ENCODE data around the gene NAA50.

The NAA50 gene

DNA sequence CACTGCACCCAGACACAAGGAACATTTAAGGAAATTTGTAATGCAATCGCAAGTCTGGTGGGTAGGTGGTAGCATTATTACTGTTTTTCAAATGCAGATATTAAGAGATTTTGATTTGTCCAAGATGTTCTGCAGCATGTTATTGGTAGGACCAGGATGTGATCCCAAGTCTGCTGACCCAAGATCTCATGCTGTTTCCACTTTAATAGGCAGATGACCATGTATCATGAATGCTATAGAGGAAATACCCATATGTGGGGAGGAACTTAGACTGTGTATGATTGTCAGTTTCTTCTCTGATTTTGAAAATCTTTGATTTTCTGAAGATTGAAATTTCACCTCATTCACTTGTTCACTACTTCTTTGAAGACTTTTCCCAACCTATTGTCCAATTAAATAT is 29.5 kb upstream of the NAA50 start:
- TF ChIP-seq, protein P1, sequence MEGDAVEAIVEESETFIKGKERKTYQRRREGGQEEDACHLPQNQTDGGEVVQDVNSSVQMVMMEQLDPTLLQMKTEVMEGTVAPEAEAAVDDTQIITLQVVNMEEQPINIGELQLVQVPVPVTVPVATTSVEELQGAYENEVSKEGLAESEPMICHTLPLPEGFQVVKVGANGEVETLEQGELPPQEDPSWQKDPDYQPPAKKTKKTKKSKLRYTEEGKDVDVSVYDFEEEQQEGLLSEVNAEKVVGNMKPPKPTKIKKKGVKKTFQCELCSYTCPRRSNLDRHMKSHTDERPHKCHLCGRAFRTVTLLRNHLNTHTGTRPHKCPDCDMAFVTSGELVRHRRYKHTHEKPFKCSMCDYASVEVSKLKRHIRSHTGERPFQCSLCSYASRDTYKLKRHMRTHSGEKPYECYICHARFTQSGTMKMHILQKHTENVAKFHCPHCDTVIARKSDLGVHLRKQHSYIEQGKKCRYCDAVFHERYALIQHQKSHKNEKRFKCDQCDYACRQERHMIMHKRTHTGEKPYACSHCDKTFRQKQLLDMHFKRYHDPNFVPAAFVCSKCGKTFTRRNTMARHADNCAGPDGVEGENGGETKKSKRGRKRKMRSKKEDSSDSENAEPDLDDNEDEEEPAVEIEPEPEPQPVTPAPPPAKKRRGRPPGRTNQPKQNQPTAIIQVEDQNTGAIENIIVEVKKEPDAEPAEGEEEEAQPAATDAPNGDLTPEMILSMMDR (IDR thresholded peaks at IDR 0.05; ENCODE audit: borderline replicate concordance, insufficient read depth, low read depth, low read length), result no peak
- H3K4me3 ChIP-seq (ENCODE audit: low read depth, low read length), result no peak overlapping the region

DNA sequence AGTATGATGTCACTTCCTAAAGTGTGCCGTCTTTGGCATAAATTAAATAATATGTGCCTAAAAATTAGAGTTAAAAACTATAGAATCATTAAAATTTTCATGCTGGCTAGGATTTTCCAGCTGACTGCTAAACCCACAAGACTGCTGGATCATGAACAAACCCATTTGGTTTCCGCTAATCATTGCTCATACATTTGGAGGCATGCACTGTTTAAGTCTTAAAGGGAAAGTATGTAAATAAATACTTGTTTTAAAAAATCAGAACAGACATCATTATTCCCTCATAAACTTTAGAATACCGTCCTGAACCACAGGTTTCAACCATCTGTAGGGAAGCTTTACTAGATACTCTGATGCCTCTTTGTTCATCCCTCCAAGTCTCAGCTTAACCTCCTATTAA is 27.3 kb upstream of the NAA50 start:
- TF ChIP-seq, protein P1 (IDR thresholded peaks at IDR 0.05; ENCODE audit: borderline replicate concordance, insufficient read depth, low read depth, low read length), result no peak
- H3K4me3 ChIP-seq (ENCODE audit: low read depth, low read length), result no peak overlapping the region

DNA sequence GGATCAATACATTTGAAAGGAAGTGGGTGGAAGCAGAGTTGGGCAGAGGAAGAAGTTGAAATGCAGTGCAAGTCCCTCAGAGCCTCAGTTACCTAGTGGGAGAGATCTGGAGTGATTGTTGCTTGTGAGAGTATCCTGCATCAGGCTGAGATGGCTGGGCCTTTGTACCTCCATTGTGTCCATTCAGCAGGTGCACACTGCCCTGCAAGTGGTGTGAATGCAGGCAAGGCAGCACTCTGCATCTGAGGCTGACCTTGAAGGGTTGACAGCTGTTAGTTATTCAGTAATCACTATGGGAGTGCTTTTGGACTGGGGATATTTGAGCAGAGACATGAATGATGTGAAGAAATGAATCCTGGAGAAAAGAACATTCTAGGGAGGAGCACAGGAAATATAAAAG is 25.9 kb upstream of the NAA50 start:
- TF ChIP-seq, protein P1 (IDR thresholded peaks at IDR 0.05; ENCODE audit: borderline replicate concordance, insufficient read depth, low read depth, low read length), result no peak
- H3K4me3 ChIP-seq (ENCODE audit: low read depth, low read length), result no peak overlapping the region

DNA sequence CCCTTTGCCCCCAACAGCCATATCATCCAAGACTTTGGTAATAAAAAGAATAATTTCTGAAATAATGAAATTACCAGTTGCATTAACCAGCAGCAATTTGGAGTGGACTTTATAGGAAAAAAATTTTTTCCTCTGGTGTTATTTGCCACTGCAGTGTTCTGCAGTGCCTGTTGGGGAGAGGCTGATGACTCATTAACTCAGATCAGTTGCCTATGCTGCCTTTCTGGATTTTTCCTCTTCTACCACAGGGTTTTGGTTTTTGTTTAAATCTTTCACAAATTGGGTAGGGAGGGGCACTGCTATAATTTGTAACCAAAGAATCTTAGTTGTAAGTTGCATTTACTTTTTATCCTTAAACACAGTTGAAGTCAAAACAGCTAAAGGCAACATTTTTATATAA is 23.5 kb upstream of the NAA50 start:
- TF ChIP-seq, protein P1 (IDR thresholded peaks at IDR 0.05; ENCODE audit: borderline replicate concordance, insufficient read depth, low read depth, low read length), result no peak
- no peak overlapping the region for H3K4me3 ChIP-seq (ENCODE audit: low read depth, low read length)

DNA sequence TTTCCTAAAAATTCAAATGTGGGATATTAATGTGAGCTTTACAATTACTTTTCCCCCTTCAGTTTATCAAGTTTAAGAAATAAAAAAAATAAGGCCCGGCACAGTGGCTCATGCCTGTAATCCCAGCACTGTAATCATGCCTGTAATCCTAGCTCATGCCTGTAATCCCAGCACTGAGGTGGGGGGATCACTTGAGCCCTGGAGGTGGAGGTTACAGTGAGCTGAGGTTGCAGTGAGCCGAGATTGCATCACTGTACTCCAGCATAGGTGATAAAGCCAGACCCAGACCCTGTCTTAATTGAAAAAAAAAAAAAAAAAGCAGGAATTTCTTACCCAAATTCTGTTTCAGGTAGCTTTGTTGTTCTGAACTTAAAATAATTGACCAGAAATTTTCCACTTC is 18.6 kb upstream of the NAA50 start:
- H3K4me3 ChIP-seq (ENCODE audit: low read depth, low read length), result no peak overlapping the region
- TF ChIP-seq, protein P1 (IDR thresholded peaks at IDR 0.05; ENCODE audit: borderline replicate concordance, insufficient read depth, low read depth, low read length), result no peak

DNA sequence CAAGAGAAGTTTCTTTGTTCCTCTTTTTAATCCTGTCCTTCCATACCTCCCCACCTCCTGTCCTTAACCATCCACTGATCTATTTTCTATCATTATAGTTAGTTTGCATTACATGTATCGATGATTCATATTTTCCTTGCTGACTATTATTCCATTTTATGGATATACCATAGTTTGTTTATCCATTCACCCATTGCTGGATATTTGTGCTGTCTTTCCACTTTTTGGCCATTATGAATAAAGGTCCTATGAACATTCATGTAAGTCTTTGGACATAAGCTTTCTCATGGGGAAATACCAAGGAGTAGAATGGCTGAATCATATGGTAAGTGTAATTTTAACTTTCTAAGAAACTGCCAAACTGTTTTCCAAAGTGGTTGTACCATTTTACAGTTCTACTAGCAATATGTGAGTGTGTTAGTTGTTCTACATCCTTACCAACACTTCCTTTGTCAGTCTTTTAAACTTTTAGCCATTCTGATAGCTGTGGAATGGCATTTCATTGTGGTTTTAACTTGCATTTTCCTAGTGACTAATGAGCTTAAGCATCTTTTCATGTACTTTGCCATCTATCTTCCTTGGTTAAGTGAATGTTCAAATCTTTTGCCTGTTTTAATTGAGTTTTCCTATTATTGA is 12.5 kb upstream of the NAA50 start:
- H3K4me3 ChIP-seq (ENCODE audit: low read depth, low read length), result no peak overlapping the region
- TF ChIP-seq, protein P1 (IDR thresholded peaks at IDR 0.05; ENCODE audit: borderline replicate concordance, insufficient read depth, low read depth, low read length), result no peak

DNA sequence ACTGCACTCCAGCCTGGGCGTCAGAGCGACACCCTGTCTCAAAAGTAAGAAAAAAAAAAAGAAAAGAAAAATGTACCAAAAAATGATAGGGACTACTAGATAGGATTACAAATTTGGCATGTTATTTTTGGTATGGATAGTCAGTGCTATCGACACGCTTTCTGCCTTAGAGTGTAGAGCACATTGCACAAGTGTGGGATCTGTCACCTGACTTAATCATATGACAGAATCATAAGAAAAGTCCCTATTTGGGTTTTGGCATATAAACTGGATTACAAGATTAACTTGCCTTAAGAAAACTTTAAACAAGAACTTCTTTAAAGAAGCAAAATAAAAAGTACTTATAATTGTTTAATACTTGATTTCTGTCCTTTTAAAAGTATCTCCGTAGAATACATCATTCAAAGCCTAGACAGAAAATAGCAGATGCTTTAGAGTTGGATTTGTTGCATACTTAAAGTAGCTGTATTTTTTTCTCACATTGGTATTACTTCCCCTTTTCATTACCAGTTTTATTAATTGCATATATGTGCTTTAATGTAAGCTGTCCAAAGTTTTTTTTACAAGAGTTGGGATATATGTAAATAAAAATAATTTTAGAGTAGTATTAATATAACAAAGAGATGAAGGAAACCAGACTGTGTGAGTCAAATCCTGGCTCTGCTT is 8.6 kb upstream of the NAA50 start:
- TF ChIP-seq, protein P1 (IDR thresholded peaks at IDR 0.05; ENCODE audit: borderline replicate concordance, insufficient read depth, low read depth, low read length), result no peak
- H3K4me3 ChIP-seq (ENCODE audit: low read depth, low read length), result no peak overlapping the region

Measured in GM12875 (cell line).